NOMO-1 treated with DMSO at 0.1 percent for 48 hours (cell line): ENCODE results near the gene DYDC2.
"Not testable (repeated sequence)": the region's sequence is repeated elsewhere in the genome, so short reads cannot be mapped to it uniquely, and the experiment has no call there.

Experiments
- DNase-seq: peaks from one replicate; lab custom pipeline; 2025; ENCODE audit not compliant: unreplicated experiment; lab: John Stamatoyannopoulos, UW

The DYDC2 gene

DNA sequence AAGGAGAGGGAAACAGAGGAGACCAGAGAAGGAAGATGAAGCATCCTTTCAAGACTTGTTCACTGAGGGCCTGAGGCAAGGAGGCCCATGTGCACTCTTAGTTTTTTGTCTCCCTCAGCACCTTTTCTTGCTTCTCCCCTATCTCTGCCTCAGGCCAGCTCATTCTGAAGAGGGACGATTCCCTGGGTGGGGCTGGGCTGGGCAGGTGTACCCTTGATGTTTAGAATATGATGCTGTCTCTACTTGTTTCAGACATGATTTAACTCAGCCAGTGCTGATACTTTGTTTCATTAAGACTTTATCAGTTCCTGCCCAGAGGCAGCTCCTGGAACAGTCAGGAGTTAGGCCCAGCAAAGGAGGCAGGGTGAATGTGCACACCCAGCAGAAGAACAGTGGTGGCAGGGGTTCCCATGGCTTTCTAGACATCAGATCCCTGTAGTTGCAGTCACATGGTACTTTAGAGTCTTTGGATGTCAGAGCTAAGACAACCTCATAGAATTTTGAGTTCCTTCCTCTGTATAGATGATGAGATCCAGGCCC lies 55.2 kb downstream of the DYDC2 start:
- DNase-seq, result no peak

DNA sequence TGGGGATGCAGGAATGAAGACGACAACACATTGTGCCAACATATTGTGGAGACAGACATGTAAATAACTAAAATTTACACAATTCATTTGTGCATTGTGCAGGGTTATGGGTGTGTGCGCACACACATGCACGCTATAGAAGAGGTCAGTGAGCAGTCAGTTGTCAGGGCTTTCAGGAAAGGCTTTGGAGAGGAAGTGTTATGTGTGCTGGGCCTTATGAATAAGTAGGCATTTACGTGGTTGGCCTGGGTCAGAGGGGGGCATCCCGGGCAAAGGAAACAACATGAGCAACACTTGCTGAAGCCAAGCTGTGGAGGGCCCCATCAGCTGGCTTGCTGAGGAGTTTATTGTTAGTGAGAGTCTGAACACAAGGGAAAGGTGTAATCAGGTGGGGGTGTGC lies 55.9 kb downstream of the DYDC2 start:
- DNase-seq, result no peak

DNA sequence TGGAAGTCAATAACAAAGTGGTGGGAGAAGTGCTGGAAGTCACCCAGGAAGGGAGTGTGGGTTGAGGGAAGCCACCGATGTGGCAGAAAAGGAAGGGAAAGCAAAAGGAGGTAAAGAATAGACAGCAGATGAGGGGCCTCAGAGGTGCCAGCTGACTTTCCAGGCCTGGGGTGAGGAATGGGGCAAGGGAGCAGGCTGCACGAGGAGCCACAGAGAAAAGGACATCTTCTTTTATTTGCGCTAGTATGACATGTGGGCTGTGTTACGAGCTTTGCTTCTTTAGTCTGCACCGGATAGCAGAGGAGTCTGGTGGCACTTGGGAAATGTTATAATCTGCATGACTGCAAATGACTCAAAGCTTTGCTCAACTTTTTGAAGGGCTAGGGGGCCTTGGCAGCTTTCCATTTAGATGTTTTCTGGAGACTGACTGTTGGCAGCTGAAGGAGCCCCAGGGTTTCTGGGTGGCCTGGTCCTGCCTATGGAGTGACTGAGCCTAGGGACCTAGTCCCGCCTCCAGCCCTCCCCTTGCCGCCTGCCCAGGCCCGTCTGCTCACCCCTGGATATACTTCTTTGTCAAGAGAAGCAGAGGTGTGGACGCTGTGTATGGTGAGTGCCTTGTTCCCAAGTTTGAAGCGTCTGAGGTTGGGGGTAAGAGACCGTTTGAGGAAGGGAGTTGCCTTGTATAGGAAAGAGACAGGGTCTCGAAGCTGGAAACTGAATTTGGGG lies 56.9 kb downstream of the DYDC2 start:
- no peak for DNase-seq

DNA sequence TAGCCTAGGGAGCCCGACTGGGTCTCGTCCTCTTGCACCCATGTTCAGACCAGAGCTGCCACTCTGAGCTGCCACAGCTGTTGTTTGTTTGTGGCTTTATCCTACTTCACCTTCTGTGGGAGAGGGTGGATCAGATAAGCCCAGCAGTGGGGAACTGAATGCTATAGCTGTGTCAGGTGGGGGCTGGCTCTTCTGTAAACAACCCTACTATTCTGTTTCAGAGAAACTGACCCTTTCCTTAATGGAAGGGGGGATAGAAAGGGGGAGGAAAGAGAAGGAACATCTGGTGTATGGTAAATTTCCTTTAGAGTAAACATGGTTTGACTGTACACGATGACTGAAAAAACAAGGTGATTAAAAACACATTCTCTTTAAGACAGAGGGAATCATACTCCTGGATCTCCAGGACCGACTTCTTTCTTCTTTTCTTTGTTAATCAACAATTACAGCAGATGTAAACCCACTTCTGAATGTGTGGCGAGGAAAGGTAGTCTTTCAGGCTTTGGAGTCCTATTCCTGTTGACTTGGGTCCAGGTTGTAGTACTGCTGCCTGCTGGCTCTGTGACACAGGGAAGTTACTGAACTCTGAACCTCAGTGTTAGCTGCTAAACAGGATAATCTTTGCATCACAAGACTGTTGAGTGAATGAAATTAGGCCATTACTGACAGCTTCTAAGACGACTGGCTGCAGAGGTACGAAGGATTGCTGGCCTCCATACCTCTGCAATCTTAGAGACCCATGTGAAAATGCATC lies 57.7 kb downstream of the DYDC2 start:
- DNase-seq, result no peak

DNA sequence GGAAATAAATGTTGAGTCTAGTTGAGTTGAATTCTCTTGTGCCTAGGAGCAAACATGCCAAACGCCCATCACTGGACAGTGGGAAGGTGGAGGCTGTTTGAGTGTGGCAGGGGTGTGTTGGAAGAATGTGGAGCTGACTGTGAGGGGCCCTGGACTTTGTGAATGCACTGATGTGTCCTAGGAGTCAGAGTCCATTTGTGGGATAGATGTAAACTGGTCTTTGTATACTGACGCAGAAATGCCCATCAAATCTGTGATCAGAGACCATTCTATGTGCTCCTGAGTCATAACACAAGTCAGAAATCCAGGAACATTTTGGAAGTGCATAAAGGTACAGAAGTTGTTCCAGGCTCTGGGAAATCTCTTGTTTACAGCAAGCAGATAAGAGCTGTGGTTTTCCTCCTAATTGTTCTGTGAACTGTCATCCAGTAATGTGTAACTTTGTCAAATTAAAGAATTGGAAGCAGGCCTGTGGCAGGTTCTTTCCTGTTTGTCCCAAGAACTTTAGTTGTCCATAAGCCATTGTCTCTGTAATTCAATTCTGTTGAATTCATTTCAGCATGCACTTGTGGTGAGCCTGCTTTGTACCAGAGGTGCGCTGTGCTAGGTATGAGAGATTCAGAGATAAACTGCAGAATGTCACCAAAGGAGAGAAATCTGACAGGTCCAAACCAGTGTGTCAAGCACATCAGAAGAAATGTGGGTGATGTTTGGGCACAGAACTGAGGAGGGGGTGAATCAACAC lies 59.3 kb downstream of the DYDC2 start:
- no peak for DNase-seq

DNA sequence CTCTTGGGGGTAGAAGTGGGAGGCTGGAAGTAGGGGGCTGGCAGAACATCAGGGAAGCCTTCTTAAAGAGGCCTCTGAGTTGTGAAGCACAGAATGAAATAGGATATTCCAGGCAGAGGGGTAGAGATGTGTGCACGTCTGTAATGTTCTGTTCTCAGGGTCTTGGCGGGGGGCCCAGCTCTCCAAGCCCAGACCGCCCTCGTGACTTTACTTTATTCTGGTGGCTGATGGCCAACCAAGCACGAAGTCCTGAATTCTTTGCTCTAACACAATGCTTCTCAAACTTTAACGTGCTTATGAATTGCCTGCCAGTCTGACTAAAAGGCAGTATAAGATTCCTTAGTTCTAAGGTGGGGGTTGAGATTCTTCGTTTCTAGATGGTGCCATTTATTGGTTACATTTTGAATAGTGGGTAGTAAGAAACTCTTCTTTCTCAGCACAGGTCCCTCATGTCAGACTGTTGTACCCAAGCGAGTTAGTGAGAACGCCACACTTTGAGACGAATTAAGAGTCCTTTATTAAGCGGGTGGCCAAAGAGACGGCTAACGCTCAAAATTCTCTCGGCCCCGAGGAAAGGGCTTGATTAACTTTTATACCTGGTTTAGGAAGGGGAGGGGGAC lies 60.0 kb downstream of the DYDC2 start:
- no peak for DNase-seq

DNA sequence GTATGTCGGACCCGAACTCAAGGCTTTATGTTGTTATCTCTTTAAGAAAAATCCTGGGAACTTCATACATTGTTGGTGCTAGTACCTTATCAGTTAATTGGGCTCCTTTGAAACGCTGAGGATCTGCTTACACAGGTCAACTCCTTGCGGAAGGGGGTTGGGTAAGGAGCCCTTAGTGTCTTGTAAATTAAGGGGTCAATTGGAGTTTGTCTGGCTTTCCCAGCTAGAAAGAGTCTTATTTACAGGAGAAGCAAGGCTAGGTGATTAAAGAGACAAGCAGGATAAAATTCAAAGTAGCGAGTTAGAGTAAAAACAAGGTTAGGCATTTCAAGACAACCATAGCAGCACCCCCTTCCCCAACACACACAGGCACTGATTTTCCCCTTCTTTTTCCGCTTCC lies 60.7 kb downstream of the DYDC2 start:
- not testable (repeated sequence) for DNase-seq
